Left ventricle myocardium inferior (tissue), 1 donor: ENCODE results near the gene TMEM144. TPM values are rescaled to one million over a fixed set of nuclear protein-coding genes. Genes with fewer than 3 reads are reported as not detected.

Experiments used
- DNase-seq: peaks from one replicate; pipeline ENCODE4 v3.0.0-alpha.2; 2020
- H3K27ac ChIP-seq: fragments of 200-600 bp; replicated peaks from 2 replicates; pipeline ENCODE4 v1.8.0; 2021
- H3K27me3 ChIP-seq: fragments of 200-600 bp; 2 replicates; pipeline ENCODE4 v1.8.0; 2021; ENCODE audit warnings: low read depth
- H3K36me3 ChIP-seq: fragments of 200-600 bp; 2 replicates; pipeline ENCODE4 v1.8.0; 2021
- H3K4me1 ChIP-seq: fragments of 200-600 bp; 2 replicates; pipeline ENCODE4 v1.8.0; 2021
- H3K4me3 ChIP-seq: fragments of 200-600 bp; 2 replicates; pipeline ENCODE4 v1.8.0; 2021; ENCODE audit warnings: mild to moderate bottlenecking, moderate library complexity
- H3K9me3 ChIP-seq: fragments of 200-600 bp; replicated peaks from 2 replicates; pipeline ENCODE4 v1.8.0; 2021
- intact Hi-C: fragments of 100-400 bp; cut with micrococcal nuclease; formaldehyde crosslinking; loops from one replicate; pipeline ENCODE4 v1.11.0; 2022
- long read RNA-seq: library from polyadenylated mRNA; unstranded; transcript quantifications from one replicate; pipeline ENCODE4 v2.0.0, GENCODE V29; 2021
- total RNA-seq: library from RNA; stranded (reverse); fragmentation: NEBNext Ultra II Directional; extraction: Animal tissue kit (Norgen Biotek cat#: 25700); gene quantifications from one replicate; pipeline ENCODE4 v1.2.1, GENCODE V29; 2021
- TF ChIP-seq, protein P1 (sequence below): fragments of 200-600 bp; IDR thresholded peaks from 2 replicates; pipeline ENCODE4 v1.8.0; 2021; ENCODE audit warnings: antibody characterized with exemption, mild to moderate bottlenecking, borderline replicate concordance
- donor health status: DM: no; HTN: yes; CAD: no; lungs with severe emphysema.

TMEM144 gene
- 11.4 TPM for total RNA-seq
- long read RNA-seq, transcript TMEM144-201 (13 exons, 3,442 nt) = major isoform, 5 of 12 reads
- long read RNA-seq, partial matches to known transcripts = 0 of 12 reads
- long read RNA-seq, other reads (novel, unspliced or antisense) = 6 of 12 reads

- peak within 1 kb of the TSS; percentile 62 for H3K4me3 ChIP-seq
- no peaks in the 10 kb centered on the region for H3K9me3 ChIP-seq
- H3K36me3 ChIP-seq = peaks cover 12% of the 10 kb centered on the region
- TF ChIP-seq, protein P1, sequence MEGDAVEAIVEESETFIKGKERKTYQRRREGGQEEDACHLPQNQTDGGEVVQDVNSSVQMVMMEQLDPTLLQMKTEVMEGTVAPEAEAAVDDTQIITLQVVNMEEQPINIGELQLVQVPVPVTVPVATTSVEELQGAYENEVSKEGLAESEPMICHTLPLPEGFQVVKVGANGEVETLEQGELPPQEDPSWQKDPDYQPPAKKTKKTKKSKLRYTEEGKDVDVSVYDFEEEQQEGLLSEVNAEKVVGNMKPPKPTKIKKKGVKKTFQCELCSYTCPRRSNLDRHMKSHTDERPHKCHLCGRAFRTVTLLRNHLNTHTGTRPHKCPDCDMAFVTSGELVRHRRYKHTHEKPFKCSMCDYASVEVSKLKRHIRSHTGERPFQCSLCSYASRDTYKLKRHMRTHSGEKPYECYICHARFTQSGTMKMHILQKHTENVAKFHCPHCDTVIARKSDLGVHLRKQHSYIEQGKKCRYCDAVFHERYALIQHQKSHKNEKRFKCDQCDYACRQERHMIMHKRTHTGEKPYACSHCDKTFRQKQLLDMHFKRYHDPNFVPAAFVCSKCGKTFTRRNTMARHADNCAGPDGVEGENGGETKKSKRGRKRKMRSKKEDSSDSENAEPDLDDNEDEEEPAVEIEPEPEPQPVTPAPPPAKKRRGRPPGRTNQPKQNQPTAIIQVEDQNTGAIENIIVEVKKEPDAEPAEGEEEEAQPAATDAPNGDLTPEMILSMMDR = peak; percentile 34
- H3K4me1 ChIP-seq = peaks cover 17% of the 10 kb centered on the region
- intact Hi-C loops = no loop called here
- peak; percentile 91 for DNase-seq
- no peaks in the 10 kb centered on the region for H3K27me3 ChIP-seq
- peak within 1 kb of the TSS; percentile 93 for H3K27ac ChIP-seq
These were observed at the start of gene TMEM144 for GRCh38 chr4:158209825-158210807. TSS of gene TMEM144 (plus strand) at chr4:158210486. CDS start at chr4:158212668, 2,182 bp downstream.

GRCh38 chr4:158161551-158162354, 48.5 kb upstream of the TMEM144 start:
- no peaks in the 10 kb centered on the region for H3K27me3 ChIP-seq
- TF ChIP-seq, protein P1 = no peak
- no peaks in the 10 kb centered on the region for H3K9me3 ChIP-seq
- H3K36me3 ChIP-seq = no peaks in the 10 kb centered on the region
- peaks cover 99% of the 10 kb centered on the region for H3K4me1 ChIP-seq
- H3K4me3 ChIP-seq = peak overlapping the region; percentile 34
- H3K27ac ChIP-seq = peak overlapping the region; percentile 93
- intact Hi-C loops = no loop called here
- no peak for DNase-seq

GRCh38 chr4:158162631-158163030, 47.7 kb upstream of the TMEM144 start:
- intact Hi-C loops = no loop called here
- Histone ChIP-seq H3K4me3 (peak overlapping the region; percentile 34), H3K9me3 (no peaks in the 10 kb centered on the region), H3K27me3 (no peaks in the 10 kb centered on the region), H3K36me3 (no peaks in the 10 kb centered on the region), H3K4me1 (peaks cover 99% of the 10 kb centered on the region), H3K27ac (peak overlapping the region; percentile 93)
- TF ChIP-seq, protein P1 = no peak
- DNase-seq = no peak

DNA sequence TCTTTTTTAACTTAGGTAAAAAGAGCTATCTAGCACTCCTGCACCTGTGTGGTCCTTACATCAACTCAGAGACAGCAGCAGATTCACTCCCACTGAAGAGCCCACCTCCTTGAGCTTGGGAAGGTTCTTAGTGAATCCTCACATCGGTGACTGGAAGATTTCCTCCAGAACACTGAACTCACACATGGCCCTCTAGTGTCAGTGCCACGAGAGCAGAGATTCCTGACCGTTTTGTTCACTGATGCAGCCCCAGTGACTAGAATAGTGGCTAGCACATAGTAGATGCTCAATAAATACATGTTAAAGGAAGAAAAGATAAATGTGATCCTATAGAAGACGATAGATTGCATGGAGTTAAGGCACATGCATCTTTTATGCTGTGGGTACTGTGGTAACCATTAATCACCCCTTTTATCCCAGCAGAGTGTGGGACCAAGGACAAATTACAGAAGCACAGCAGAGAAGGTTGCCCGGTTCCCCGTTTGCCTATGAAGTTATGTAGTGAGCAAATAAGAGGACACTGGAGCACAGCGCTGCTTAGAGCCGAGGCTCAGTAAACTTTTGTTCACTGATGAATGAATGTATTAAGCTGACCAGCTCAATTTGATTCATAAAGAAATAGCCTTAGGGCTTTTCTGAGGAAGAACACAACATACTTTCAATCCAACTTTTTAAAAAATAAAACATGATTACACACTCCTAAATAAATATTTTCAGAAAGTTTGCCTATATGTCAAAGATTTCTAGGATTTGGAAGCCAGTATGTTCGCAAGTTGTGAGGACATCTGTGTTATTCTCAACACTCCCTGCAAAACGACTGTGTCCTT, 46.1 kb upstream of the TMEM144 start:
- Histone ChIP-seq H3K4me3 (peak overlapping the region; percentile 82), H3K27me3 (no peaks in the 10 kb centered on the region), H3K4me1 (peaks cover 99% of the 10 kb centered on the region), H3K9me3 (no peaks in the 10 kb centered on the region), H3K27ac (peak overlapping the region; percentile 93), H3K36me3 (no peaks in the 10 kb centered on the region)
- TF ChIP-seq, protein P1 = no peak
- intact Hi-C loops = no loop called here
- no peak for DNase-seq
